Naive thymus-derived CD8-positive, alpha-beta T cell (primary cell): Measurements from ENCODE around the gene LTBP1. TPM values are rescaled to one million over a fixed set of nuclear protein-coding genes. Genes with fewer than 3 reads are reported as not detected.
"Not testable (repeated sequence)": the region's sequence is repeated elsewhere in the genome, so short reads cannot be mapped to it uniquely, and the experiment has no call there.

Source experiments
- ATAC-seq, 2 donors: fragments of 150-1000 bp; cut with Tn5 transposase in 1 of 2; sonication (Bioruptor Pico), chemical (Tn5 transposase) in 1 of 2; 1 replicate in 1 of 2; 2 replicates in 1 of 2; pipeline ENCODE4 v1.10.0; 2021; ENCODE audit warnings: mild to moderate bottlenecking in 2 of 2, moderate library complexity in 2 of 2
- POLR2A ChIA-PET: fragments of 350-600 bp; sonication (Branson Sonifier 250); formaldehyde crosslinking; loops from one replicate; lab custom pipeline; 2021; ENCODE audit warnings: antibody characterized with exemption; lab: Charles Lee
- DNase-seq, 10 donors: peaks; one replicate each; pipeline versions ENCODE4 v3.0.0 to v3.0.0-alpha.2; 2020 to 2022
- H3K27ac Mint-ChIP-seq, 10 donors: one replicate each; pipeline ENCODE4 v1.8.0; 2020 to 2022; ENCODE audit warnings: mild to moderate bottlenecking in 10 of 10, mixed read lengths in 10 of 10, moderate library complexity in 4 of 10, inconsistent platforms in 1 of 10
- H3K27me3 Mint-ChIP-seq, 5 donors: one replicate each; pipeline ENCODE4 v1.8.0; 2021 to 2022; ENCODE audit warnings: mixed read lengths in 5 of 5
- H3K36me3 Mint-ChIP-seq, 3 donors: one replicate each; pipeline ENCODE4 v1.8.0; 2020 to 2022; ENCODE audit warnings: mixed read lengths in 3 of 3, mild to moderate bottlenecking in 2 of 3, inconsistent platforms in 1 of 3
- H3K4me1 Mint-ChIP-seq, 4 donors: one replicate each; pipeline ENCODE4 v1.8.0; 2021 to 2022; ENCODE audit warnings: mixed read lengths in 4 of 4
- H3K4me3 Mint-ChIP-seq, 10 donors: one replicate each; pipeline ENCODE4 v1.8.0; 2020 to 2022; ENCODE audit warnings: mild to moderate bottlenecking in 10 of 10, mixed read lengths in 10 of 10, moderate library complexity in 6 of 10, inconsistent platforms in 1 of 10
- H3K9me3 Mint-ChIP-seq, 9 donors: one replicate each; pipeline ENCODE4 v1.8.0; 2020 to 2022; ENCODE audit warnings: mixed read lengths in 9 of 9, mild to moderate bottlenecking in 3 of 9, inconsistent platforms in 1 of 9, moderate library complexity in 1 of 9
- polyA plus RNA-seq, 3 donors: library from polyadenylated mRNA; unstranded; fragments of 300-500 nt; fragmentation: Illumina TruSeq; gene quantifications; one replicate each; pipeline ENCODE4 v1.2.3, GENCODE V29; 2021
- total RNA-seq, 8 experiments: library from RNA in 2 of 8; stranded (reverse) in 2 of 8; gene quantifications; one replicate each; pipeline ENCODE4 v1.2.3 and lab custom pipeline; 2021 to 2026

The LTBP1 gene
- total and polyA plus RNA-seq, 5 experiments from 2014 or later, result 0.02 TPM; not detected in 4

GRCh38 chr2:32951672-32952071 is 4.9 kb downstream of the LTBP1 start:
- H3K9me3 Mint-ChIP-seq, result peaks cover 0 to 2% (median 0%) of the 10 kb centered on the region in 9 donors
- peaks cover 8 to 34% (median 28%) of the 10 kb centered on the region in 5 donors for H3K27me3 Mint-ChIP-seq
- no peak for ATAC-seq
- DNase-seq, result no peak
- no peak overlapping the region for H3K27ac Mint-ChIP-seq
- peaks cover 0 to 2% (median 0%) of the 10 kb centered on the region in 3 donors for H3K36me3 Mint-ChIP-seq
- no peak overlapping the region for H3K4me3 Mint-ChIP-seq
- H3K4me1 Mint-ChIP-seq, result peaks cover 0 to 10% (median 3%) of the 10 kb centered on the region in 4 donors
- POLR2A ChIA-PET, result no interaction called here

GRCh38 chr2:32952761-32953476 is 6.2 kb downstream of the LTBP1 start:
- no peak overlapping the region for H3K27ac Mint-ChIP-seq
- peaks cover 0 to 10% (median 3%) of the 10 kb centered on the region in 4 donors for H3K4me1 Mint-ChIP-seq
- H3K27me3 Mint-ChIP-seq, result peaks cover 10 to 34% (median 26%) of the 10 kb centered on the region in 5 donors
- no peak overlapping the region for H3K4me3 Mint-ChIP-seq
- peaks cover 0 to 2% (median 0%) of the 10 kb centered on the region in 3 donors for H3K36me3 Mint-ChIP-seq
- ATAC-seq (no peak), DNase-seq (no peak)
- POLR2A ChIA-PET, result no interaction called here
- peaks cover 0 to 2% (median 0%) of the 10 kb centered on the region in 9 donors for H3K9me3 Mint-ChIP-seq

GRCh38 chr2:32954206-32954605 is 7.5 kb downstream of the LTBP1 start:
- no peaks in the 10 kb centered on the region for H3K9me3 Mint-ChIP-seq
- H3K27ac Mint-ChIP-seq, result no peak overlapping the region
- H3K27me3 Mint-ChIP-seq, result peaks cover 2 to 31% (median 14%) of the 10 kb centered on the region in 5 donors
- peaks cover 0 to 4% (median 0%) of the 10 kb centered on the region in 4 donors for H3K4me1 Mint-ChIP-seq
- no peaks in the 10 kb centered on the region for H3K36me3 Mint-ChIP-seq
- H3K4me3 Mint-ChIP-seq, result no peak overlapping the region
- DNase-seq, result no peak
- no peak for ATAC-seq
- POLR2A ChIA-PET, result no interaction called here

GRCh38 chr2:32958821-32959220 is 12.1 kb downstream of the LTBP1 start:
- no peaks in the 10 kb centered on the region for H3K9me3 Mint-ChIP-seq
- POLR2A ChIA-PET, result no interaction called here
- no peaks in the 10 kb centered on the region for H3K36me3 Mint-ChIP-seq
- ATAC-seq (no peak), DNase-seq (no peak)
- H3K27ac Mint-ChIP-seq, result no peak overlapping the region
- H3K27me3 Mint-ChIP-seq, result peaks cover 0 to 27% (median 2%) of the 10 kb centered on the region in 5 donors
- H3K4me3 Mint-ChIP-seq, result no peak overlapping the region
- H3K4me1 Mint-ChIP-seq, result no peaks in the 10 kb centered on the region

GRCh38 chr2:32960238-32960637 is 13.5 kb downstream of the LTBP1 start:
- no peaks in the 10 kb centered on the region for H3K36me3 Mint-ChIP-seq
- no peak for ATAC-seq
- H3K4me1 Mint-ChIP-seq, result no peaks in the 10 kb centered on the region
- no peaks in the 10 kb centered on the region for H3K9me3 Mint-ChIP-seq
- no peak overlapping the region for H3K27ac Mint-ChIP-seq
- POLR2A ChIA-PET, result no interaction called here
- H3K27me3 Mint-ChIP-seq, result peaks cover 0 to 22% (median 2%) of the 10 kb centered on the region in 5 donors
- no peak for DNase-seq
- H3K4me3 Mint-ChIP-seq, result no peak overlapping the region

- Mint-ChIP-seq H3K4me1 (no peaks in the 10 kb centered on the region), H3K27ac (no peak overlapping the region), H3K27me3 (peaks cover 0 to 22% (median 2%) of the 10 kb centered on the region in 5 donors), H3K9me3 (peaks cover 0 to 2% (median 0%) of the 10 kb centered on the region in 9 donors), H3K4me3 (no peak overlapping the region), H3K36me3 (no peaks in the 10 kb centered on the region)
- POLR2A ChIA-PET, result no interaction called here
- ATAC-seq (no peak), DNase-seq (no peak)
Observed at GRCh38 chr2:32960647-32961403, 14.1 kb downstream of the LTBP1 start.

GRCh38 chr2:32962690-32963089 is 15.9 kb downstream of the LTBP1 start:
- peaks cover 0 to 2% (median 0%) of the 10 kb centered on the region in 9 donors for H3K9me3 Mint-ChIP-seq
- no peak for ATAC-seq
- POLR2A ChIA-PET, result no interaction called here
- DNase-seq, result no peak
- H3K4me1 Mint-ChIP-seq, result no peaks in the 10 kb centered on the region
- peaks cover 0 to 14% (median 0%) of the 10 kb centered on the region in 5 donors for H3K27me3 Mint-ChIP-seq
- H3K36me3 Mint-ChIP-seq, result no peaks in the 10 kb centered on the region
- no peak overlapping the region for H3K27ac Mint-ChIP-seq
- H3K4me3 Mint-ChIP-seq, result no peak overlapping the region

- no peak overlapping the region for H3K4me3 Mint-ChIP-seq
- H3K9me3 Mint-ChIP-seq, result peaks cover 0 to 2% (median 0%) of the 10 kb centered on the region in 9 donors
- DNase-seq, result no peak
- H3K36me3 Mint-ChIP-seq, result no peaks in the 10 kb centered on the region
- H3K27ac Mint-ChIP-seq, result no peak overlapping the region
- no peaks in the 10 kb centered on the region for H3K4me1 Mint-ChIP-seq
- POLR2A ChIA-PET, result no interaction called here
- H3K27me3 Mint-ChIP-seq, result peaks cover 0 to 7% (median 0%) of the 10 kb centered on the region in 5 donors
- no peak for ATAC-seq
Observed at GRCh38 chr2:32963941-32964340, 17.2 kb downstream of the LTBP1 start.

GRCh38 chr2:32965523-32966171 is 18.9 kb downstream of the LTBP1 start:
- Mint-ChIP-seq H3K27ac (no peak overlapping the region), H3K27me3 (peaks cover 0 to 4% (median under 1%) of the 10 kb centered on the region in 5 donors), H3K36me3 (no peaks in the 10 kb centered on the region), H3K4me3 (no peak overlapping the region), H3K9me3 (peaks cover 0 to 12% (median 5%) of the 10 kb centered on the region in 9 donors), H3K4me1 (no peaks in the 10 kb centered on the region)
- POLR2A ChIA-PET, result no interaction called here
- ATAC-seq, result no peak
- DNase-seq, result no peak

- Mint-ChIP-seq H3K4me3 (no peak overlapping the region), H3K4me1 (no peaks in the 10 kb centered on the region), H3K9me3 (peaks cover 2 to 28% (median 18%) of the 10 kb centered on the region in 9 donors), H3K27me3 (peaks cover 0 to 12% (median 3%) of the 10 kb centered on the region in 5 donors), H3K27ac (no peak overlapping the region), H3K36me3 (peaks cover 0 to 14% (median 0%) of the 10 kb centered on the region in 3 donors)
- POLR2A ChIA-PET, result no interaction called here
- DNase-seq (no peak), ATAC-seq (no peak)
Observed at GRCh38 chr2:32969444-32970162, 22.9 kb downstream of the LTBP1 start.

- ATAC-seq, result not testable (repeated sequence)
Observed at GRCh38 chr2:32973772-32974171, 27.0 kb downstream of the LTBP1 start.

GRCh38 chr2:32976409-32977063 is 29.8 kb downstream of the LTBP1 start:
- POLR2A ChIA-PET, result no interaction called here
- no peak overlapping the region for H3K27ac Mint-ChIP-seq
- ATAC-seq (no peak), DNase-seq (no peak)
- H3K9me3 Mint-ChIP-seq, result peaks cover 2 to 34% (median 16%) of the 10 kb centered on the region in 9 donors
- H3K4me1 Mint-ChIP-seq, result no peaks in the 10 kb centered on the region
- H3K4me3 Mint-ChIP-seq, result no peak overlapping the region
- H3K36me3 Mint-ChIP-seq, result peaks cover 0 to 19% (median 3%) of the 10 kb centered on the region in 3 donors
- peaks cover 5 to 33% (median 23%) of the 10 kb centered on the region in 5 donors for H3K27me3 Mint-ChIP-seq

More at GRCh38 chr2:32973772-32974171, 27.0 kb downstream of the LTBP1 start:
- Mint-ChIP-seq H3K36me3 (peaks cover 0 to 19% (median 3%) of the 10 kb centered on the region in 3 donors), H3K9me3 (peaks cover 2 to 48% (median 23%) of the 10 kb centered on the region in 9 donors), H3K27me3 (peaks cover 3 to 18% (median 15%) of the 10 kb centered on the region in 5 donors)
- H3K4me1 Mint-ChIP-seq, DNase-seq, POLR2A ChIA-PET, H3K4me3 Mint-ChIP-seq, H3K27ac Mint-ChIP-seq: not testable (repeated sequence)
